Trophoblast cell (in vitro differentiated cells and primary cell): Measurements from ENCODE around the gene FMNL2.

Source experiments
- DNase-seq, 2 donors: peaks; one replicate each; pipeline ENCODE4 v3.0.0-alpha.2; 2016
- H2AFZ ChIP-seq: 2 replicates; pipeline ENCODE4 v1.6.1; 2013; ENCODE audit warnings: low read length, moderate library complexity, mild to moderate bottlenecking; ENCODE audit not compliant: insufficient read depth, poor library complexity
- H2AK5ac ChIP-seq: 2 replicates; pipeline ENCODE4 v1.6.1; 2013; ENCODE audit warnings: mild to moderate bottlenecking, low read length
- H2BK120ac ChIP-seq: 2 replicates; pipeline ENCODE4 v1.6.1; 2013; ENCODE audit warnings: low read length, mild to moderate bottlenecking, moderate library complexity; ENCODE audit not compliant: insufficient read depth, poor library complexity
- H2BK12ac ChIP-seq: 2 replicates; pipeline ENCODE4 v1.6.1; 2013; ENCODE audit warnings: mild to moderate bottlenecking, low read length, moderate library complexity
- H2BK5ac ChIP-seq: 2 replicates; pipeline ENCODE4 v1.6.1; 2013; ENCODE audit warnings: low read length, low read depth, moderate library complexity, mild to moderate bottlenecking; ENCODE audit not compliant: poor library complexity
- H3K14ac ChIP-seq: 2 replicates; pipeline ENCODE4 v1.6.1; 2013; ENCODE audit warnings: mild to moderate bottlenecking, low read length
- H3K18ac ChIP-seq: 2 replicates; pipeline ENCODE4 v1.6.1; 2013; ENCODE audit warnings: mild to moderate bottlenecking, low read length
- H3K23ac ChIP-seq: 2 replicates; pipeline ENCODE4 v1.6.1; 2013; ENCODE audit warnings: low read length
- H3K27ac ChIP-seq: 2 replicates; pipeline ENCODE4 v1.5.1; 2013; ENCODE audit warnings: low read depth, mild to moderate bottlenecking, inconsistent platforms, low read length, moderate library complexity
- H3K27me3 ChIP-seq: 2 replicates; pipeline ENCODE4 v1.6.1; 2013; ENCODE audit warnings: inconsistent platforms, mild to moderate bottlenecking, low read length, moderate library complexity; ENCODE audit not compliant: insufficient read depth
- H3K36me3 ChIP-seq, 2 experiments: 1 replicate in 1 of 2; 2 replicates in 1 of 2; pipeline ENCODE4 v1.6.1; 2013; ENCODE audit warnings: low read length in 2 of 2, mild to moderate bottlenecking in 2 of 2, moderate library complexity in 1 of 2; ENCODE audit not compliant: insufficient read depth in 2 of 2, control insufficient read depth in 1 of 2
- H3K4ac ChIP-seq: 2 replicates; pipeline ENCODE4 v1.6.1; 2013; ENCODE audit warnings: low read depth, mild to moderate bottlenecking, low read length, moderate library complexity
- H3K4me1 ChIP-seq, 2 experiments: 1 replicate in 1 of 2; 2 replicates in 1 of 2; pipeline ENCODE4 v1.6.1; 2013; ENCODE audit warnings: low read length in 2 of 2, mild to moderate bottlenecking in 2 of 2, moderate library complexity in 1 of 2; ENCODE audit not compliant: insufficient read depth in 2 of 2, control insufficient read depth in 1 of 2
- H3K4me2 ChIP-seq: 2 replicates; pipeline ENCODE4 v1.6.1; 2013; ENCODE audit warnings: inconsistent platforms, mild to moderate bottlenecking, low read length, moderate library complexity
- H3K4me3 ChIP-seq: 2 replicates; pipeline ENCODE4 v1.5.1; 2013; ENCODE audit warnings: mild to moderate bottlenecking, low read depth, low read length, inconsistent platforms
- H3K79me1 ChIP-seq: one replicate; pipeline ENCODE4 v1.6.1; 2013; ENCODE audit warnings: low read length
- H3K79me2 ChIP-seq: 2 replicates; pipeline ENCODE4 v1.6.1; 2013; ENCODE audit warnings: low read length, mild to moderate bottlenecking; ENCODE audit not compliant: control insufficient read depth, insufficient read depth, poor library complexity
- H3K9ac ChIP-seq: 2 replicates; pipeline ENCODE4 v1.6.1; 2013; ENCODE audit warnings: mild to moderate bottlenecking, low read length
- H3K9me3 ChIP-seq: 2 replicates; pipeline ENCODE4 v1.6.1; 2013; ENCODE audit warnings: low read depth, mild to moderate bottlenecking, control low read depth, inconsistent platforms, low read length; ENCODE audit not compliant: insufficient read depth
- H4K12ac ChIP-seq: 2 replicates; pipeline ENCODE4 v1.6.1; 2013; ENCODE audit warnings: low read depth, mild to moderate bottlenecking, low read length, moderate library complexity
- H4K8ac ChIP-seq: 2 replicates; pipeline ENCODE4 v1.6.1; 2013; ENCODE audit warnings: low read depth, mild to moderate bottlenecking, low read length, moderate library complexity
- H4K91ac ChIP-seq: one replicate; pipeline ENCODE4 v1.6.1; 2013; ENCODE audit warnings: low read depth, mild to moderate bottlenecking, low read length, moderate library complexity
- WGBS: extraction: QIAGEN DNeasy Blood & Tissue Kit; methylation state at CpG from one replicate; pipeline ENCODE4 v1.1.7; 2013; ENCODE audit warnings: missing lambda C conversion rate; ENCODE audit not compliant: insufficient read length, insufficient coverage; ENCODE audit errors: extremely low coverage; 5-methylcytosine and 5-hydroxymethylcytosine counted together

FMNL2 gene

GRCh38 chr2:152651834-152652233, 316.9 kb downstream of the FMNL2 start:
- H3K27me3 ChIP-seq: no peaks in the 10 kb centered on the region
- no peak overlapping the region for H2BK12ac ChIP-seq
- H3K79me1 ChIP-seq: no peaks in the 10 kb centered on the region
- no peaks in the 10 kb centered on the region for H3K9me3 ChIP-seq
- no peak overlapping the region for H3K27ac ChIP-seq
- no peak overlapping the region for H2AFZ ChIP-seq
- H3K79me2 ChIP-seq: no peaks in the 10 kb centered on the region
- no peak overlapping the region for H2BK5ac ChIP-seq
- no peak overlapping the region for H2BK120ac ChIP-seq
- H4K8ac ChIP-seq: no peak overlapping the region
- H4K91ac ChIP-seq: no peak overlapping the region
- no CpG with 5 or more reads among the region's 2 CpGs for WGBS
- no peak overlapping the region for H3K4me3 ChIP-seq
- no peak overlapping the region for H3K14ac ChIP-seq
- H3K23ac ChIP-seq: no peak overlapping the region
- peaks cover 6 to 10% of the 10 kb centered on the region in 2 experiments for H3K36me3 ChIP-seq
- H3K18ac ChIP-seq: no peak overlapping the region
- no peak overlapping the region for H3K4me2 ChIP-seq
- no peak overlapping the region for H4K12ac ChIP-seq
- H3K9ac ChIP-seq: no peak overlapping the region
- H2AK5ac ChIP-seq: no peak overlapping the region
- no peak for DNase-seq
- H3K4ac ChIP-seq: no peak overlapping the region
- peaks cover 2 to 5% of the 10 kb centered on the region in 2 experiments for H3K4me1 ChIP-seq

DNA sequence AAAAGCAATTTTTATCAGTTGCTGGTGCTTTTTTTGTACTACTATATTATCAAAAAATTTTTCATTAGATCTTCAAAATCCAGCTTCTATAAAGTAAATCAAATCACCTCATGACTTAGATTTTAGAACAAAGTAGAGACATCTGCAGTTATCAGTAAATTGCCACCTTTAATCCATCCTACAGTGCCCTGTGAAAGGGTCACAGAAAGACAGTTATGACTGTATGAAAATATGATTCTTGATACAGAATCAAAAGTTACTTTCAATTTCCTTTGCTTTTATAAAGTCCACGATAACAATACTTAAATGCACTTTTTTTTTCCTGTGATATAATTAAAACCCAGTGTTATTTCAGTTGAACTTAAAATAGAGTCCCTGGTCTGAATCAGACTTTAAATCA, 320.9 kb downstream of the FMNL2 start:
- H3K27ac ChIP-seq: no peak overlapping the region
- H3K9me3 ChIP-seq: no peaks in the 10 kb centered on the region
- no peak overlapping the region for H4K12ac ChIP-seq
- H2BK5ac ChIP-seq: no peak overlapping the region
- no peak overlapping the region for H3K14ac ChIP-seq
- DNase-seq: no peak
- H3K36me3 ChIP-seq: peaks cover 9 to 11% of the 10 kb centered on the region in 2 experiments
- H3K4me3 ChIP-seq: no peak overlapping the region
- WGBS: no CpG with 5 or more reads among the region's 1 CpG
- H3K4ac ChIP-seq: no peak overlapping the region
- H3K79me2 ChIP-seq: no peaks in the 10 kb centered on the region
- no peak overlapping the region for H2BK120ac ChIP-seq
- H2AK5ac ChIP-seq: no peak overlapping the region
- H2AFZ ChIP-seq: no peak overlapping the region
- no peak overlapping the region for H3K4me2 ChIP-seq
- no peak overlapping the region for H4K8ac ChIP-seq
- H3K23ac ChIP-seq: no peak overlapping the region
- H3K4me1 ChIP-seq: no peaks in the 10 kb centered on the region
- no peak overlapping the region for H3K18ac ChIP-seq
- no peak overlapping the region for H2BK12ac ChIP-seq
- no peak overlapping the region for H4K91ac ChIP-seq
- no peaks in the 10 kb centered on the region for H3K27me3 ChIP-seq
- H3K79me1 ChIP-seq: no peaks in the 10 kb centered on the region
- H3K9ac ChIP-seq: no peak overlapping the region

- Histone ChIP-seq H3K14ac (no peak overlapping the region), H4K8ac (no peak overlapping the region), H3K18ac (no peak overlapping the region), H3K9ac (no peak overlapping the region), H3K4me3 (no peak overlapping the region), H2BK12ac (no peak overlapping the region), H3K36me3 (peaks cover 11 to 17% of the 10 kb centered on the region in 2 experiments), H4K91ac (no peak overlapping the region), H3K9me3 (no peaks in the 10 kb centered on the region), H4K12ac (no peak overlapping the region), H3K79me1 (no peaks in the 10 kb centered on the region), H3K27ac (no peak overlapping the region), H2AK5ac (no peak overlapping the region), H2BK5ac (no peak overlapping the region), H2AFZ (no peak overlapping the region), H3K79me2 (no peaks in the 10 kb centered on the region), H3K4me1 (no peaks in the 10 kb centered on the region), H3K27me3 (no peaks in the 10 kb centered on the region), H3K23ac (no peak overlapping the region), H2BK120ac (no peak overlapping the region), H3K4ac (no peak overlapping the region), H3K4me2 (no peak overlapping the region)
- no peak for DNase-seq
- no CpG with 5 or more reads among the region's 4 CpGs for WGBS
These were observed 322.1 kb downstream of the FMNL2 start for GRCh38 chr2:152657043-152657442.

DNA sequence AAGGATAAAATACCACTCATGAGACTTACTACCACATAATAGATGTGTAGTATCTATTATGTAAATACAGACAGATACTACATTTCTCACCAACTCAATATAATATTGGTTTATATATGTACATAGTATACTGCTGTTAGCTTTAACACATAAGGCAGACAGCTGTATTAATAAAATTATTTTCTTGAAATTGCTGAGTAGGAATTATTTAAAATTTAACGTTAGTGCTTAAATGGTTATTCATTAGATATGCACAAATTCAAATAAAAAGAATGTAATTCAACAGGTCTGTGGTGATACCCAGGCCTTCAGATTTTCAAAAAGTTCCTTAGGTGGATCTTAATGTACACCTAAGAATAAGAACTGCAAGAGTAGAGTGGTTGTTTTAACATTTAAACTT, 323.2 kb downstream of the FMNL2 start:
- Histone ChIP-seq H2AK5ac (no peak overlapping the region), H3K9ac (no peak overlapping the region), H3K79me1 (no peaks in the 10 kb centered on the region), H3K9me3 (no peaks in the 10 kb centered on the region), H2AFZ (no peak overlapping the region), H3K27ac (no peak overlapping the region), H4K91ac (no peak overlapping the region), H3K4me3 (no peak overlapping the region), H4K8ac (no peak overlapping the region), H3K4ac (no peak overlapping the region), H3K23ac (no peak overlapping the region), H2BK5ac (no peak overlapping the region), H3K79me2 (no peaks in the 10 kb centered on the region), H4K12ac (no peak overlapping the region), H3K4me1 (no peaks in the 10 kb centered on the region), H2BK120ac (no peak overlapping the region), H2BK12ac (no peak overlapping the region), H3K4me2 (no peak overlapping the region), H3K27me3 (no peaks in the 10 kb centered on the region), H3K14ac (no peak overlapping the region), H3K36me3 (peaks cover 11 to 17% of the 10 kb centered on the region in 2 experiments), H3K18ac (no peak overlapping the region)
- no peak for DNase-seq
- no CpG with 5 or more reads among the region's 1 CpG for WGBS
